Left colon (tissue), 2 donors: ENCODE data around the gene PRKCH. TPM values are rescaled to one million over a fixed set of nuclear protein-coding genes. Genes with fewer than 3 reads are reported as not detected.

ENCODE experiments used
- ATAC-seq: fragments of 200-7000 bp; cut with Tn5 transposase; one replicate; pipeline ENCODE4 v1.9.1; 2020; ENCODE audit warnings: mild to moderate bottlenecking, moderate library complexity
- DNase-seq, 2 donors: peaks; one replicate each; pipeline ENCODE4 v3.0.0-alpha.2; 2020
- intact Hi-C, 2 donors: fragments of 100-400 bp; cut with DNase I in 1 of 2; cut with micrococcal nuclease in 1 of 2; formaldehyde crosslinking; loops; one replicate each; pipeline versions ENCODE4 v1.11.2 to v1.14.0; 2022; cut with DNase I, micrococcal nuclease
- total RNA-seq, 2 donors: library from RNA; stranded (reverse); fragmentation: NEBNext Ultra II Directional; extraction: Animal tissue kit (Norgen Biotek cat#: 25700); gene quantifications; one replicate each; pipeline ENCODE4 v1.2.1, GENCODE V29; 2021
- donor health status: DM: no; HTN: no; CAD: no.
- donor health status: DM: yes; HTN: yes; CAD: no.

Gene PRKCH
- total RNA-seq, 2 donors from 2014 or later: 11.7 to 11.9 TPM

GRCh38 chr14:61433828-61434227 is 112.4 kb downstream of the PRKCH start:
- DNase-seq (no peak), ATAC-seq (no peak)
- intact Hi-C loops: no loop called here

GRCh38 chr14:61434311-61434710 is 112.9 kb downstream of the PRKCH start:
- DNase-seq (no peak), ATAC-seq (no peak)
- intact Hi-C loops: no loop called here

- intact Hi-C loops: no loop called here
Measured at GRCh38 chr14:61435563-61436337, 114.4 kb downstream of the PRKCH start.

GRCh38 chr14:61437381-61437780 is 116.0 kb downstream of the PRKCH start:
- intact Hi-C loops: no loop called here
- ATAC-seq: no peak
- no peak for DNase-seq

More at GRCh38 chr14:61435563-61436337, 114.4 kb downstream of the PRKCH start:
- ATAC-seq (no peak), DNase-seq (no peak)

- intact Hi-C loops: no loop called here
- DNase-seq (no peak), ATAC-seq (no peak)
Measured at GRCh38 chr14:61438036-61438435, 116.7 kb downstream of the PRKCH start.

- DNase-seq (no peak), ATAC-seq (no peak)
- intact Hi-C loops: no loop called here
Measured at GRCh38 chr14:61438497-61438859, 117.1 kb downstream of the PRKCH start.

GRCh38 chr14:61438860-61439765 is 117.7 kb downstream of the PRKCH start:
- intact Hi-C loops: no loop called here
- DNase-seq: peak; percentile 28 to 38
- ATAC-seq: peak; percentile 98

GRCh38 chr14:61439779-61440418 is 118.5 kb downstream of the PRKCH start:
- ATAC-seq (no peak), DNase-seq (no peak)
- intact Hi-C loops: no loop called here

GRCh38 chr14:61443481-61443880 is 122.1 kb downstream of the PRKCH start:
- intact Hi-C loops: no loop called here
- ATAC-seq: no peak
- DNase-seq: no peak

- DNase-seq (no peak), ATAC-seq (no peak)
Measured at GRCh38 chr14:61444215-61444768, 122.9 kb downstream of the PRKCH start.

GRCh38 chr14:61451491-61451890 is 130.1 kb downstream of the PRKCH start:
- intact Hi-C loops: no loop called here
- DNase-seq (no peak), ATAC-seq (no peak)

More at GRCh38 chr14:61444215-61444768, 122.9 kb downstream of the PRKCH start:
- intact Hi-C loops: no loop called here

- intact Hi-C loops: no loop called here
- ATAC-seq (no peak), DNase-seq (no peak)
Measured at GRCh38 chr14:61451891-61452400, 130.6 kb downstream of the PRKCH start.

- DNase-seq (no peak), ATAC-seq (peak; percentile 9)
- intact Hi-C loops: no loop called here
Measured at GRCh38 chr14:61452452-61452851, 131.1 kb downstream of the PRKCH start.

- intact Hi-C loops: no loop called here
- no peak for ATAC-seq
- no peak for DNase-seq
Measured at GRCh38 chr14:61453103-61453767, 131.9 kb downstream of the PRKCH start.

GRCh38 chr14:61454545-61454944 is 133.2 kb downstream of the PRKCH start:
- peak; percentile 38 for ATAC-seq
- no peak for DNase-seq
- intact Hi-C loops: no loop called here

- no peak for ATAC-seq
- intact Hi-C loops: loop anchor here in 1 of 2 donors (5.0 kb wide), 1 partner anchor 382 kb away; no protein-coding TSS in a partner anchor
- DNase-seq: no peak
Measured at GRCh38 chr14:61455351-61455750, 134.0 kb downstream of the PRKCH start.

- DNase-seq (peak; percentile 70 to 93), ATAC-seq (peak; percentile 83)
- intact Hi-C loops: loop anchor here in 1 of 2 donors (5.0 kb wide), 1 partner anchor 381 kb away; no protein-coding TSS in a partner anchor
Measured at GRCh38 chr14:61456720-61457119, 135.3 kb downstream of the PRKCH start.

GRCh38 chr14:61458766-61459165 is 137.4 kb downstream of the PRKCH start:
- intact Hi-C loops: loop anchor here in 1 of 2 donors (5.0 kb wide), 1 partner anchor 379 kb away; no protein-coding TSS in a partner anchor
- DNase-seq (no peak), ATAC-seq (no peak)
